HEK293 (cell line): ENCODE results near the gene COQ8A.
A peak's percentile ranks its signal among the peaks of the same experiment; 100 is the strongest.

Source experiments
- CTCF ChIA-PET: fragments of 350-600 bp; formaldehyde crosslinking; extraction: SDS; loops from one replicate; lab custom pipeline; 2021; ENCODE audit warnings: antibody characterized with exemption; lab: Yijun Ruan, JAX
- POLR2A ChIA-PET: fragments of 300-600 bp; formaldehyde crosslinking; extraction: SDS; loops from one replicate; lab custom pipeline; 2020; ENCODE audit warnings: antibody characterized with exemption, inconsistent platforms; lab: Yijun Ruan, JAX
- H3K27ac ChIP-seq: fragments of 200-500 bp; sonication (Bioruptor generic); 2 replicates; pipeline ENCODE4 v1.5.1; 2014; ENCODE audit warnings: low read depth, low read length, control low read depth, inconsistent platforms; ENCODE audit errors: extremely low read depth
- H3K36me3 ChIP-seq, 2 experiments: fragments of 200-500 bp in 1 of 2; sonication (Bioruptor generic) in 1 of 2; 1 replicate in 1 of 2; 2 replicates in 1 of 2; pipeline ENCODE4 v1.5.1; 2014 to 2017; ENCODE audit warnings: inconsistent platforms in 2 of 2, low read length in 2 of 2; ENCODE audit not compliant: control insufficient read depth in 2 of 2, insufficient read depth in 1 of 2
- H3K4me1 ChIP-seq: fragments of 200-500 bp; sonication (Bioruptor generic); 2 replicates; pipeline ENCODE4 v1.5.1; 2014; ENCODE audit warnings: mild to moderate bottlenecking, low read length, inconsistent platforms; ENCODE audit not compliant: control insufficient read depth, insufficient read depth
- H3K4me3 ChIP-seq: 2 replicates; pipeline ENCODE4 v1.5.1; 2011; ENCODE audit warnings: low read depth, mild to moderate bottlenecking, control low read depth, low read length, moderate library complexity
- H3K9me3 ChIP-seq: fragments of 200-500 bp; sonication (Bioruptor generic); 2 replicates; pipeline ENCODE4 v1.5.1; 2014; ENCODE audit warnings: low read depth, low read length, inconsistent platforms; ENCODE audit not compliant: control insufficient read depth, insufficient read depth
- EGR2 ChIP-seq: fragments of 450-650 bp; formaldehyde crosslinking; IDR thresholded peaks from 2 replicates; pipeline ENCODE4 v1.5.1; 2016; ENCODE audit warnings: low read depth, missing biosample characterization, missing genetic modification characterization
- GLIS2 ChIP-seq: fragments of 450-650 bp; formaldehyde crosslinking; IDR thresholded peaks from 2 replicates; pipeline ENCODE4 v1.5.1; 2016; ENCODE audit warnings: missing biosample characterization, missing genetic modification characterization
- HOXA7 ChIP-seq: sonication (generic); formaldehyde crosslinking; IDR thresholded peaks from 2 replicates; pipeline ENCODE4 v1.8.1; 2022; ENCODE audit warnings: missing genetic modification reagents, borderline replicate concordance
- KLF16 ChIP-seq: fragments of 450-650 bp; formaldehyde crosslinking; IDR thresholded peaks from 2 replicates; pipeline ENCODE4 v1.5.1; 2017; ENCODE audit warnings: missing biosample characterization, missing genetic modification characterization
- SP2 ChIP-seq: fragments of 450-650 bp; formaldehyde crosslinking; IDR thresholded peaks from 2 replicates; pipeline ENCODE4 v1.5.1; 2016; ENCODE audit warnings: missing biosample characterization, missing genetic modification characterization
- ZNF184 ChIP-seq: fragments of 450-650 bp; IDR thresholded peaks from 2 replicates; pipeline ENCODE4 v1.5.1; 2018; ENCODE audit warnings: missing biosample characterization, mild to moderate bottlenecking, missing genetic modification characterization
- ZNF223 ChIP-seq: fragments of 450-650 bp; formaldehyde crosslinking; IDR thresholded peaks from 2 replicates; pipeline ENCODE4 v1.5.1; 2016; ENCODE audit warnings: missing biosample characterization, missing genetic modification characterization
- ZNF341 ChIP-seq: fragments of 450-650 bp; formaldehyde crosslinking; IDR thresholded peaks from 2 replicates; pipeline ENCODE4; 2016; ENCODE audit warnings: low read depth, missing biosample characterization, missing genetic modification characterization
- ZNF521 ChIP-seq: fragments of 450-650 bp; formaldehyde crosslinking; IDR thresholded peaks from 2 replicates; pipeline ENCODE4 v1.5.1; 2017; ENCODE audit warnings: missing biosample characterization, mild to moderate bottlenecking, missing genetic modification characterization
- ZNF600 ChIP-seq: fragments of 450-650 bp; formaldehyde crosslinking; IDR thresholded peaks from 2 replicates; pipeline ENCODE4 v1.5.1; 2016; ENCODE audit warnings: missing biosample characterization, missing genetic modification characterization
- ZNF626 ChIP-seq: fragments of 450-650 bp; sonication (Bioruptor Pico); formaldehyde crosslinking; IDR thresholded peaks from 2 replicates; pipeline ENCODE4 v1.5.1; 2018; ENCODE audit warnings: missing biosample characterization, missing genetic modification characterization, inconsistent platforms
- ZNF670 ChIP-seq: fragments of 450-650 bp; formaldehyde crosslinking; IDR thresholded peaks from 2 replicates; pipeline ENCODE4 v1.5.1; 2016; ENCODE audit warnings: missing biosample characterization, missing genetic modification characterization, low read depth
- ZNF701 ChIP-seq: fragments of 450-650 bp; formaldehyde crosslinking; IDR thresholded peaks from 2 replicates; pipeline ENCODE4 v1.5.1; 2016; ENCODE audit warnings: missing biosample characterization, missing genetic modification characterization
- ZNF837 ChIP-seq: fragments of 450-650 bp; formaldehyde crosslinking; IDR thresholded peaks from 2 replicates; pipeline ENCODE4 v1.5.1; 2016; ENCODE audit warnings: missing biosample characterization, missing genetic modification characterization
- ZXDB ChIP-seq: fragments of 450-650 bp; formaldehyde crosslinking; IDR thresholded peaks from 2 replicates; pipeline ENCODE4 v1.5.1; 2016; ENCODE audit warnings: missing biosample characterization, missing genetic modification characterization
- TF ChIP-seq, protein P1 (sequence below): fragments of 450-650 bp; formaldehyde crosslinking; IDR thresholded peaks from 2 replicates; pipeline ENCODE4 v1.5.1; 2016; ENCODE audit warnings: missing biosample characterization, missing genetic modification characterization
- TF ChIP-seq, protein P2 (sequence below): fragments of 450-650 bp; formaldehyde crosslinking; IDR thresholded peaks from 2 replicates; pipeline ENCODE4 v1.5.1; 2016; ENCODE audit warnings: missing biosample characterization, missing genetic modification characterization
- TF ChIP-seq, protein P3 (sequence below): fragments of 450-650 bp; formaldehyde crosslinking; IDR thresholded peaks from 2 replicates; pipeline ENCODE4 v1.5.1; 2016; ENCODE audit warnings: missing biosample characterization, missing genetic modification characterization

COQ8A gene

DNA sequence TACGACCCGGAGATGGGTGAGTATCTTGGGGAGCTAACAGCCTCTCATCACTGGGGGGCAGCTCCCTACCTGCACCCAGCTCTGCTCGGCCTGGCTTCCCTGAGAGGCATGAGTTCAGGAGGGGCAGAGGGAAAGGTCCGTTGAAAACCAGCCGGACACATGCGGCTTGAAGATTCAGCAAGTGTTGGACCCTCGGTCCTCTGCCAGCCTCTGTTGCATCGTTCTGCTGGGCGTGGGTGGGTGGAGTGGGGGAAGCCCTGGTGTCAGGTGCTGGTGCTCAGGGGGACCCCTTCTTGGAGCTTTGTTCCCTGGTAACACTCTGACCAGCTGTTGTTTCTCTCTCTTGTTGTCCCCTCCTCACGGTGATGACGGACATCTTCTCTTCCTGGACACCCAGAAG, 48.7 kb upstream of the COQ8A start (continued):
- TF ChIP-seq, protein P1, sequence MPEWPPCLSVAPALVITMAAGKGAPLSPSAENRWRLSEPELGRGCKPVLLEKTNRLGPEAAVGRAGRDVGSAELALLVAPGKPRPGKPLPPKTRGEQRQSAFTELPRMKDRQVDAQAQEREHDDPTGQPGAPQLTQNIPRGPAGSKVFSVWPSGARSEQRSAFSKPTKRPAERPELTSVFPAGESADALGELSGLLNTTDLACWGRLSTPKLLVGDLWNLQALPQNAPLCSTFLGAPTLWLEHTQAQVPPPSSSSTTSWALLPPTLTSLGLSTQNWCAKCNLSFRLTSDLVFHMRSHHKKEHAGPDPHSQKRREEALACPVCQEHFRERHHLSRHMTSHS (tag by site-specific recombination) = no peak
- TF ChIP-seq HOXA7 (CRISPR knock-in tag) (no peak), EGR2 (no peak), KLF16 (tag by site-specific recombination) (no peak), ZNF837 (tag by site-specific recombination) (no peak)

DNA sequence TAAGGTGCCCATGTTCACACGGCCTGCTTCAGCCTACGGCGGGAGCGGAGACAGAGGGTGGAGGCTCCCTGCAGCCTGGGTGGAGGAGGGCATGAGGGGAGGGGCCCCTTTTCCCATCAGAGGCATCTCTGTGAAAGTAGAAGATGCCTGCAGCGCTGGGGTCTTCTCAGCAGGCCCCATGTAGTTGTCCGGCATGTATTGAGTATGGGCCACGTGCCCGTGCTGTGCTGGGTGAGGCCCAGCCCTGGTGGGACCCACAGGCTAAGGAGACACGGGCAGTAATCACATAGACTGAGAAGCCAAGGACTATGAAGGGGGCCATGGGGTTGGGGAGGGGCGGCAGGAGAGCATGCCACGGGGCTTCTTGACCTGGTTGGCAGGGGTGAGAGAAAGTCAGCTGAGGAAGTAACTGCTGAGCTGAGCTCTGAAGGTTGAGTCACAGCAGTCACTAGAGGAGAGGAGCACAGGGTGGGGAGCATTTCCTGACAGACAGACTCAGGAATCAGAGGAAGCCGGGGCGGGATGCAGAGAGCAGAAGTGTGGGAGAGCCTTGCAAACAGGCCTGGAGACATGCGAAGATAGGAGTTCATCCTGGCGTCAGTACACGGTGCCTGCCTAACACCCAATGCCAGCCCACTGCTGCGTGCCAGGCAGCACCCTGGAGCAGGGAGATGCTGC, 48.1 kb upstream of the COQ8A start:
- H3K9me3 ChIP-seq = no peaks in the 10 kb centered on the region
- POLR2A ChIA-PET = no interaction called here
- peaks cover 10 to 97% of the 10 kb centered on the region in 2 experiments; a peak in 2 of 3 replicates for H3K36me3 ChIP-seq
- CTCF ChIA-PET = no interaction called here
- H3K4me3 ChIP-seq = no peak overlapping the region
- TF ChIP-seq ZNF626 (tag by site-specific recombination) (no peak), ZNF600 (tag by site-specific recombination) (peak; percentile 66; the same call in 1 of the 2 replicates), ZXDB (tag by site-specific recombination) (peak; percentile 75)
- no peak overlapping the region for H3K27ac ChIP-seq
- no peaks in the 10 kb centered on the region for H3K4me1 ChIP-seq

DNA sequence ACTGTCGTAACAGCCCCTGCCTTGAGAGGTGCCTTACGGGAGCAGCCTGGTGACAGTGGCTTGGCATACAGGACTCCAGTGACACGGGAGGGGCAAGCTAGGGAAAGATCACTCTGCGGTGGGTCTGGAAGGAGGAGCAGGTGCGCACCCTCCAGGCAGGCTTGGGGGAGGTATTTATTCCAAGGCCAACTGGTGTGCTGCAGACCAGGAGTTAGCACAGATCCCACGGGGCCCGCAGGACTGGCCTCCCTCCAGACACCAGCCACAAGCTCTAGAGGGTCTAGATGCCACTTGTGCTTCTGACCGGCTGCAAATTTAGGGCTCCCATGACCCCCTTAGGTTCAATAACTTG, 47.6 kb upstream of the COQ8A start:
- no peaks in the 10 kb centered on the region for H3K4me1 ChIP-seq
- H3K4me3 ChIP-seq = no peak overlapping the region
- H3K27ac ChIP-seq = no peak overlapping the region
- POLR2A ChIA-PET = no interaction called here
- CTCF ChIA-PET = no interaction called here
- peaks cover 10 to 96% of the 10 kb centered on the region in 2 experiments; a peak in 2 of 3 replicates for H3K36me3 ChIP-seq
- TF ChIP-seq ZNF341 = peak; percentile 40; the same call in 1 of the 2 replicates
- peak; percentile 12; the same call in 1 of the 2 replicates for TF ChIP-seq ZNF600 (tag by site-specific recombination)
- TF ChIP-seq, protein P2, sequence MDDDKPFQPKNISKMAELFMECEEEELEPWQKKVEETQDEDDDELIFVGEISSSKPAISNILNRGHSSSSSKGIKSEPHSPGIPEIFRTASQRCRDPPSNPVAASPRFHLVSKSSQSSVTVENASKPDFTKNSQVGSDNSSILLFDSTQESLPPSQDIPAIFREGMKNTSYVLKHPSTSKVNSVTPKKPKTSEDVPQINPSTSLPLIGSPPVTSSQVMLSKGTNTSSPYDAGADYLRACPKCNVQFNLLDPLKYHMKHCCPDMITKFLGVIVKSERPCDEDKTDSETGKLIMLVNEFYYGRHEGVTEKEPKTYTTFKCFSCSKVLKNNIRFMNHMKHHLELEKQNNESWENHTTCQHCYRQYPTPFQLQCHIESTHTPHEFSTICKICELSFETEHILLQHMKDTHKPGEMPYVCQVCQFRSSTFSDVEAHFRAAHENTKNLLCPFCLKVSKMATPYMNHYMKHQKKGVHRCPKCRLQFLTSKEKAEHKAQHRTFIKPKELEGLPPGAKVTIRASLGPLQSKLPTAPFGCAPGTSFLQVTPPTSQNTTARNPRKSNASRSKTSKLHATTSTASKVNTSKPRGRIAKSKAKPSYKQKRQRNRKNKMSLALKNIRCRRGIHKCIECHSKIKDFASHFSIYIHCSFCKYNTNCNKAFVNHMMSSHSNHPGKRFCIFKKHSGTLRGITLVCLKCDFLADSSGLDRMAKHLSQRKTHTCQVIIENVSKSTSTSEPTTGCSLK (tag by site-specific recombination) = no peak
- no peak for TF ChIP-seq SP2
- no peak for TF ChIP-seq ZNF184 (tag by site-specific recombination)
- H3K9me3 ChIP-seq = no peaks in the 10 kb centered on the region

DNA sequence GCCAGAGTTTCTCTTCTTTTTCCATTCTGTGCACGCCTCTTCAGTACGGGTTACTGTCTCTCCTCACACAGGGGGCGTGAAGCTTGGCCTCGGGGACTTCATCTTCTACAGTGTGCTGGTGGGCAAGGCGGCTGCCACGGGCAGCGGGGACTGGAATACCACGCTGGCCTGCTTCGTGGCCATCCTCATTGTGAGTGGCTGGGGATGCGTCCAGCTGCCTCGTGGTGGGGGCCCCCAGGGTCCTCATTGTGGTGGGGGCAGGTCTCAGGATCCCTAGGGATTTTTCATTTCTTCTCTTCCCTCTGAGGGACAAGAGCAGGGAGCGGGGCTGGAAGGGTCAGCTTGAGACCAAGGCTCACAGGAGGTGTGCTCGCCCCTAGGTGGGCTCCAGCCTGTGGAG, 46.2 kb upstream of the COQ8A start:
- no peak overlapping the region for H3K4me3 ChIP-seq
- CTCF ChIA-PET = interaction anchor here (0.7 to 1.0 kb wide), 2 partner anchors 18 to 300 kb away, joined by 3 to 5 read pairs; no protein-coding TSS in a partner anchor
- H3K36me3 ChIP-seq = peaks cover 14 to 89% of the 10 kb centered on the region in 2 experiments; a peak in 2 of 3 replicates
- no peak overlapping the region for H3K27ac ChIP-seq
- POLR2A ChIA-PET = no interaction called here
- H3K4me1 ChIP-seq = no peaks in the 10 kb centered on the region
- H3K9me3 ChIP-seq = no peaks in the 10 kb centered on the region
- TF ChIP-seq GLIS2 (tag by site-specific recombination) = peak; percentile 18; the same call in 1 of the 2 replicates
- TF ChIP-seq, protein P3, sequence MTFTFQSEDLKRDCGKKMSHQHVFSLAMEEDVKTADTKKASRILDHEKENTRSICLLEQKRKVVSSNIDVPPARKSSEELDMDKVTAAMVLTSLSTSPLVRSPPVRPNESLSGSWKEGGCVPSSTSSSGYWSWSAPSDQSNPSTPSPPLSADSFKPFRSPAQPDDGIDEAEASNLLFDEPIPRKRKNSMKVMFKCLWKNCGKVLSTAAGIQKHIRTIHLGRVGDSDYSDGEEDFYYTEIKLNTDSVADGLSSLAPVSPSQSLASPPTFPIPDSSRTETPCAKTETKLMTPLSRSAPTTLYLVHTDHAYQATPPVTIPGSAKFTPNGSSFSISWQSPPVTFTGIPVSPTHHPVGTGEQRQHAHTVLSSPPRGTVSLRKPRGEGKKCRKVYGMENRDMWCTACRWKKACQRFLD = no peak
- TF ChIP-seq ZNF670 (tag by site-specific recombination) = no peak
- no peak for TF ChIP-seq ZNF223 (tag by site-specific recombination)
- TF ChIP-seq ZNF521 (tag by site-specific recombination) = no peak
- TF ChIP-seq ZNF701 (tag by site-specific recombination) = no peak
- TF ChIP-seq, all 188 proteins: peak for 1
